Sigmoid colon (tissue), 7 donors: Measurements from ENCODE around the gene POLR2B. TPM values are rescaled to one million over a fixed set of nuclear protein-coding genes. Genes with fewer than 3 reads are reported as not detected.

ENCODE experiments used
- DNase-seq: peaks from one replicate; pipeline ENCODE4 v3.0.0-alpha.2; 2019
- H3K27ac ChIP-seq, 4 donors: fragments of 200-600 bp; sonication (generic); one replicate each; pipeline ENCODE4 v1.5.1; 2016 to 2019; ENCODE audit warnings: mild to moderate bottlenecking in 1 of 4
- H3K27me3 ChIP-seq, 3 donors: fragments of 200-600 bp; sonication (generic); one replicate each; pipeline ENCODE4 v1.5.1; 2019; ENCODE audit warnings: mild to moderate bottlenecking in 1 of 3
- H3K36me3 ChIP-seq, 4 donors: fragments of 200-600 bp; sonication (generic); one replicate each; pipeline ENCODE4 v1.5.1; 2016 to 2019
- H3K4me1 ChIP-seq, 4 donors: fragments of 200-600 bp; sonication (generic); one replicate each; pipeline ENCODE4 v1.5.1; 2017 to 2019
- H3K4me3 ChIP-seq, 4 donors: fragments of 200-600 bp; sonication (generic); one replicate each; pipeline ENCODE4 v1.5.1; 2017 to 2019; ENCODE audit warnings: mild to moderate bottlenecking in 2 of 4, moderate library complexity in 1 of 4
- H3K9me3 ChIP-seq, 4 donors: fragments of 200-600 bp in 3 of 4; sonication (generic) in 3 of 4; one replicate each; pipeline versions ENCODE4 v1.5.1 to v1.6.1; 2013 to 2019
- CTCF ChIP-seq, 4 experiments: fragments of 450-650 bp in 3 of 4; fragments of 200-600 bp in 1 of 4; IDR thresholded peaks; one replicate each; pipeline ENCODE4 v1.5.1; 2016 to 2019; ENCODE audit warnings: antibody characterized with exemption in 4 of 4, mild to moderate bottlenecking in 3 of 4, moderate library complexity in 2 of 4
- EP300 ChIP-seq, 4 donors: sonication (generic); formaldehyde crosslinking; IDR thresholded peaks; one replicate each; pipeline ENCODE4 v1.6.1; 2017; ENCODE audit warnings: antibody characterized with exemption in 4 of 4
- POLR2A ChIP-seq, 2 donors: fragments of 450-650 bp; IDR thresholded peaks; one replicate each; pipeline ENCODE4 v1.6.1; 2016; ENCODE audit warnings: antibody characterized with exemption in 2 of 2, mild to moderate bottlenecking in 2 of 2, moderate library complexity in 2 of 2
- POLR2AphosphoS5 ChIP-seq, 4 donors: sonication (generic); formaldehyde crosslinking; IDR thresholded peaks; one replicate each; pipeline ENCODE4 v1.6.1; 2017; ENCODE audit warnings: antibody characterized with exemption in 4 of 4
- WGBS, 2 donors: extraction: QIAGEN DNeasy Blood & Tissue Kit; methylation state at CpG; one replicate each; pipeline ENCODE4 v1.1.7; 2013; 5-methylcytosine and 5-hydroxymethylcytosine counted together
- intact Hi-C: fragments of 100-400 bp; cut with DNase I; formaldehyde crosslinking; loops from one replicate; pipeline ENCODE4 v1.15.1; 2023
- polyA plus RNA-seq, 3 donors: library from polyadenylated mRNA; stranded (reverse); fragments of 200-250 nt; gene quantifications; one replicate each; pipeline ENCODE4 v1.2.3, GENCODE V29; 2013
- total RNA-seq, 4 donors: library from RNA; depleted of rRNA; stranded (reverse); fragments of >200 nt; gene quantifications; one replicate each; pipeline ENCODE4 v1.1.0, GENCODE V29; 2016
- donor health status: healthy with polysubstance abuse.
- donor health status: Bipolar disorder and iron deficiency.
- donor health status: healthy.

Gene POLR2B
- total and polyA plus RNA-seq, 7 donors, result 21.6 to 87.8 (median 57.6) TPM

- intact Hi-C loops, result no loop called here
- WGBS, 2 donors, result 71 to 80% methylated on average over 20 of the region's 20 CpGs
- peaks cover 0 to 66% (median 60%) of the 10 kb centered on the region in 4 donors for H3K4me1 ChIP-seq
- peak overlapping the region; percentile 71 to 79 (median 72) for H3K27ac ChIP-seq
- H3K4me3 ChIP-seq, result peak overlapping the region in 1 of 4 donors; percentile 3
- no peaks in the 10 kb centered on the region for H3K9me3 ChIP-seq
- H3K27me3 ChIP-seq, result no peaks in the 10 kb centered on the region
- peak; percentile 87 for DNase-seq
- no peaks in the 10 kb centered on the region for H3K36me3 ChIP-seq
- TF ChIP-seq POLR2AphosphoS5 (IDR thresholded peaks at IDR 0.05) (peak in 2 of 4 donors; percentile 9 to 20), EP300 (IDR thresholded peaks at IDR 0.05) (no peak)
These were observed 86.4 kb downstream of the POLR2B start for GRCh38 chr4:57064811-57065711.

- WGBS, 2 donors, result 84 to 87% methylated on average over 5 of the region's 5 CpGs
- peaks cover 0 to 59% (median 54%) of the 10 kb centered on the region in 4 donors for H3K4me1 ChIP-seq
- H3K4me3 ChIP-seq, result peak overlapping the region in 1 of 4 donors; percentile 3
- no peaks in the 10 kb centered on the region for H3K9me3 ChIP-seq
- no peaks in the 10 kb centered on the region for H3K36me3 ChIP-seq
- DNase-seq, result no peak
- TF ChIP-seq CTCF (IDR thresholded peaks at IDR 0.05) (no peak), POLR2AphosphoS5 (IDR thresholded peaks at IDR 0.05) (peak in 1 of 4 donors; percentile 3)
- peak overlapping the region; percentile 71 to 79 (median 72) for H3K27ac ChIP-seq
- intact Hi-C loops, result no loop called here
- H3K27me3 ChIP-seq, result no peaks in the 10 kb centered on the region
These were observed 87.2 kb downstream of the POLR2B start for GRCh38 chr4:57065730-57066482.

GRCh38 chr4:57068237-57068981 is 89.7 kb downstream of the POLR2B start:
- H3K27me3 ChIP-seq, result no peaks in the 10 kb centered on the region
- no peak for TF ChIP-seq POLR2AphosphoS5 (IDR thresholded peaks at IDR 0.05)
- TF ChIP-seq EP300 (IDR thresholded peaks at IDR 0.05), result no peak
- TF ChIP-seq CTCF (IDR thresholded peaks at IDR 0.05), result no peak
- TF ChIP-seq POLR2A (IDR thresholded peaks at IDR 0.05), result no peak
- 77 to 80% methylated on average over 8 of the region's 8 CpGs for WGBS, 2 donors
- no peaks in the 10 kb centered on the region for H3K36me3 ChIP-seq
- H3K9me3 ChIP-seq, result no peaks in the 10 kb centered on the region
- H3K4me3 ChIP-seq, result no peak overlapping the region
- H3K4me1 ChIP-seq, result peaks cover 0 to 43% (median 37%) of the 10 kb centered on the region in 4 donors
- peak overlapping the region; percentile 29 to 50 (median 43) for H3K27ac ChIP-seq
- intact Hi-C loops, result no loop called here
- no peak for DNase-seq

GRCh38 chr4:57070461-57070860 is 91.8 kb downstream of the POLR2B start:
- 87 to 90% methylated on average over 2 of the region's 2 CpGs for WGBS, 2 donors
- Histone ChIP-seq H3K9me3 (no peaks in the 10 kb centered on the region), H3K4me1 (peaks cover 0 to 35% (median 30%) of the 10 kb centered on the region in 4 donors), H3K27me3 (no peaks in the 10 kb centered on the region), H3K27ac (peak overlapping the region in 1 of 4 donors; percentile 30), H3K36me3 (no peaks in the 10 kb centered on the region), H3K4me3 (no peak overlapping the region)
- TF ChIP-seq CTCF (IDR thresholded peaks at IDR 0.05), result no peak
- no peak for TF ChIP-seq POLR2AphosphoS5 (IDR thresholded peaks at IDR 0.05)
- TF ChIP-seq POLR2A (IDR thresholded peaks at IDR 0.05), result no peak
- TF ChIP-seq EP300 (IDR thresholded peaks at IDR 0.05), result no peak
- intact Hi-C loops, result no loop called here
- no peak for DNase-seq
